HL-60 (cell line): ENCODE data around the gene VWA1.

Experiments
- DNase-seq, 2 experiments: peaks; one replicate each; pipeline ENCODE4 v3.0.0-alpha.2; 2010 to 2020; ENCODE audit warnings: low read depth in 1 of 2, low spot score in 1 of 2
- H3K27ac ChIP-seq: fragments of 250-450 bp; sonication (Bioruptor Pico); replicated peaks from 2 replicates; pipeline ENCODE4 v1.5.1; 2020; ENCODE audit warnings: mild to moderate bottlenecking, moderate library complexity
- H3K27me3 ChIP-seq: fragments of 250-450 bp; sonication (Bioruptor Pico); 2 replicates; pipeline ENCODE4 v1.5.1; 2021; ENCODE audit warnings: mild to moderate bottlenecking, moderate library complexity; ENCODE audit not compliant: insufficient read depth, poor library complexity, severe bottlenecking
- H3K4me3 ChIP-seq: replicated peaks from 2 replicates; pipeline ENCODE4 v1.5.1; 2011; ENCODE audit warnings: mild to moderate bottlenecking, control low read depth, low read length; ENCODE audit not compliant: insufficient read depth
- CTCF ChIP-seq: IDR thresholded peaks from one replicate; pipeline ENCODE4 v1.5.1; 2011; ENCODE audit warnings: low read length, control low read depth, inconsistent platforms; ENCODE audit not compliant: insufficient read depth
- GABPA ChIP-seq: IDR thresholded peaks from 2 replicates; pipeline ENCODE4 v1.6.1; 2012; ENCODE audit warnings: low read depth
- POLR2AphosphoS5 ChIP-seq: IDR thresholded peaks from 2 replicates; pipeline ENCODE4 v1.6.1; 2012; ENCODE audit warnings: low read depth
- REST ChIP-seq: IDR thresholded peaks from 2 replicates; pipeline ENCODE4 v1.6.1; 2012; ENCODE audit warnings: low read depth; ENCODE audit not compliant: insufficient replicate concordance
- SPI1 ChIP-seq: IDR thresholded peaks from 2 replicates; pipeline ENCODE4 v1.6.1; 2012; ENCODE audit warnings: low read depth, mild to moderate bottlenecking, borderline replicate concordance

The VWA1 gene

GRCh38 chr1:1437904-1438376 is 2.5 kb downstream of the VWA1 start:
- TF ChIP-seq POLR2AphosphoS5 (no peak), SPI1 (no peak), REST (no peak), CTCF (no peak), GABPA (no peak)

GRCh38 chr1:1438531-1439381 is 3.3 kb downstream of the VWA1 start:
- peaks cover 11% of the 10 kb centered on the region for H3K27me3 ChIP-seq
- no peak overlapping the region for H3K27ac ChIP-seq
- TF ChIP-seq CTCF: no peak
- TF ChIP-seq REST: no peak
- no peak for TF ChIP-seq GABPA
- TF ChIP-seq POLR2AphosphoS5: no peak
- no peak for TF ChIP-seq SPI1
- DNase-seq: no peak
- H3K4me3 ChIP-seq: no peak overlapping the region

More at GRCh38 chr1:1437904-1438376, 2.5 kb downstream of the VWA1 start:
- H3K27ac ChIP-seq: no peak overlapping the region
- no peak overlapping the region for H3K4me3 ChIP-seq
- peaks cover 11% of the 10 kb centered on the region for H3K27me3 ChIP-seq
- DNase-seq: peak; percentile 63 to 72

GRCh38 chr1:1439546-1440261 is 4.2 kb downstream of the VWA1 start:
- Histone ChIP-seq H3K4me3 (no peak overlapping the region), H3K27me3 (peaks cover 10% of the 10 kb centered on the region), H3K27ac (no peak overlapping the region)
- no peak for DNase-seq
- no peak for TF ChIP-seq GABPA
- no peak for TF ChIP-seq REST
- TF ChIP-seq CTCF: no peak
- no peak for TF ChIP-seq POLR2AphosphoS5
- no peak for TF ChIP-seq SPI1
